DMS79 (cell line): ENCODE data around the gene HSD3B1.
"Not testable (repeated sequence)": the region's sequence is repeated elsewhere in the genome, so short reads cannot be mapped to it uniquely, and the experiment has no call there.

ENCODE experiments used
- DNase-seq: peaks from one replicate; lab custom pipeline; 2025; lab: John Stamatoyannopoulos, UW

Gene HSD3B1

DNA sequence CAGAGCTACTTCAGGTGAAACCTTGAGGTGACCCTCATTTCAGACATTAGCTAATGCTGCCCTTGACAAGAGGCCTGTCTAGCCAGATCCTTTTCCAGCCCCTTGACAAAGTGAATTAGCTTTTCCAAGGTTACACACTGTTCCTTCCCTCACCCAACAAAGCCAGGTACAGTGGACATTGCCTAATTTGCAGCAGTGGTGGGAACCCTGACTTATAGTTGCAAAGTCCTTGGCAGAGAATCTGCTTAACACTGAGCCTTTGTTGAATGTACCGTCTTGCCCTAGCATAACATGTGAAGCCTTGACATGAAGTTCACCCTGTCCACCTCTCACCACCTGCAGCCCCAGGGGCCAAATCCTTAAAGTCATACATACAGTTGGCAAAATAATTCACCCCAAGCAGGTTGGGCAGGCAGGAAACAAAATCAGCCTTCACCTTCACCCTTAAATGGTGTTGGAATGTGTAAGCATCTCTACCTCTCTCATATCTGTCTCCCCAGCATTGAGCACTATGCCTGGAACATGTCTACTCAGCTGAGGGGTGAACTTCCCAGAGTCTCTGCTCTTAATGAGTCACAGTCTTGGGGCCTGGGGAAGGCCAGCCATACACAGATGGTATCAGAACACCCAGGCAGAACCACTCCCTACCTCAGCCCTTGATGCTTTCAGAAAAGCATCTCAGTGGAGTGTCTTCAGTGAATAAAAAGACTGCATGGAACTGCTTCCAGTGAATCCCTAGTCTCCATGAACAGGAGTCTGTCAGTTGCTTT is 46.5 kb downstream of the HSD3B1 start:
- not testable (repeated sequence) for DNase-seq

DNA sequence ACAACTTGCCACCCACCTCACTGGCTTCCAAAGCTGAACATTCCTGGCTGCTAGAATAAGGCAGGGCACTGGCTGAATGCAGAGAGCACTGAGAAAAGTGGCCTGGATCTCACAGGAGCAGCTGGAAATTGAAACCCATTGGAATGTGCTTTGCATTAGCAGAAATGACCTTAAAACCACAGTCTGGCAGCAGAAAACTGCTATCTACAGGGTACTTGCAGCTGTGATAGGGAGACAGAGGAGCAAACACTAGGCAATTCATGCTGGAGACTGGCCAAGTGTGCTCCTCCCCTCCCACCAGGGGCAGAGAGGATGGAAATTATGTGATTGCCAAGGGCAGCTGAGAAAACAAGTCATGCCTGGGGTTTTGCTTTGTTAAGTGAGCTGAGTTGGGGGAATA is 47.2 kb downstream of the HSD3B1 start:
- DNase-seq, result peak; percentile 86

GRCh38 chr1:119556423-119556822 is 49.4 kb downstream of the HSD3B1 start:
- no peak for DNase-seq

- DNase-seq, result not testable (repeated sequence)
Measured at GRCh38 chr1:119560402-119560801, 53.4 kb downstream of the HSD3B1 start.

DNA sequence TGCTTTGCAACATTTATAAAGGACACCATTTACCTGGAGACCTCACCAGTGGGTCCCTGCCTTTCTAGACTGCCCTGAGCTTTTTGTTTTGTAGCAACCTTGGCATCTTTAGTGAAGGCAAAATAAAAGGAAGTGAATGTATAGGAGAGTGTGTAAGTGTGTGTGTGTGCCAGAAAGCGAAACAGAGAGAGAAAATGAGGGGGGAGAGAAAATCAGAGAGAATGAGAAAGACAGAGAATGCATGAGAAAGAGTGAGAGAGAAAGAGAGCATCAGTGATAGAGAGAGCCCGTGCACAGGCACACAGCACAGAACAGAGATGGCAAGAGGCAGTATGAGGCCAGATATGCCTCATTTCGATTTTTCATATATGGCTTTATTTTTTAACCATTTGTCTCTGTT is 57.5 kb downstream of the HSD3B1 start:
- DNase-seq, result no peak
